Measurements from ENCODE around the gene REEP3.

Gene REEP3

GRCh38 chr10:63521416-63522276 lies 445 bp downstream of the REEP3 start (continued):
- TF ChIP-seq TSHZ1 (tag by site-specific recombination; IDR thresholded peaks at IDR 0.05; ENCODE audit: borderline replicate concordance), result no peak
- peak; percentile 56; the same call in 1 of the 2 replicates for TF ChIP-seq ZNF561 (tag by site-specific recombination; IDR thresholded peaks at IDR 0.05; ENCODE audit: borderline replicate concordance)
- TF ChIP-seq ZNF830 (tag by site-specific recombination; IDR thresholded peaks at IDR 0.05; ENCODE audit: low read depth), result no peak
- no peak for TF ChIP-seq ZNF488 (tag by site-specific recombination; IDR thresholded peaks at IDR 0.05)
- peak; percentile 58 for TF ChIP-seq ZNF660 (tag by site-specific recombination; IDR thresholded peaks at IDR 0.05)
- 0 out of 2 replicates have a peak, but pooled peaks have one; percentile 28 for TF ChIP-seq ZNF146 (tag by site-specific recombination; IDR thresholded peaks at IDR 0.05)
- TF ChIP-seq ZBTB20 (tag by site-specific recombination; IDR thresholded peaks at IDR 0.05), result peak; percentile 75; the same call in 1 of the 2 replicates
- no peak for TF ChIP-seq ZNF776 (tag by site-specific recombination; IDR thresholded peaks at IDR 0.05; ENCODE audit: borderline replicate concordance)
- TF ChIP-seq ZNF514 (tag by site-specific recombination; IDR thresholded peaks at IDR 0.05), result no peak
- TF ChIP-seq ZNF133 (tag by site-specific recombination; IDR thresholded peaks at IDR 0.05), result no peak
- no peak for TF ChIP-seq ZNF248 (tag by site-specific recombination; IDR thresholded peaks at IDR 0.05)
- TF ChIP-seq MYNN (tag by site-specific recombination; IDR thresholded peaks at IDR 0.05; ENCODE audit: borderline replicate concordance), result no peak
- no peak for TF ChIP-seq SP2 (tag by site-specific recombination; IDR thresholded peaks at IDR 0.05)
- TF ChIP-seq MZF1 (tag by site-specific recombination; IDR thresholded peaks at IDR 0.05; ENCODE audit: borderline replicate concordance), result peak; percentile 86
- TF ChIP-seq ZNF266 (tag by site-specific recombination; IDR thresholded peaks at IDR 0.05; ENCODE audit: low read depth), result no peak
- no peak; the same call in 1 of the 2 replicates for TF ChIP-seq GLIS2 (tag by site-specific recombination; IDR thresholded peaks at IDR 0.05)
- no peak for TF ChIP-seq ZNF280C (tag by site-specific recombination; IDR thresholded peaks at IDR 0.05)
- no peak for TF ChIP-seq ZNF843 (tag by site-specific recombination; IDR thresholded peaks at IDR 0.05)
- peak; percentile 25; the same call in 1 of the 2 replicates for TF ChIP-seq ZNF391 (tag by site-specific recombination; IDR thresholded peaks at IDR 0.05; ENCODE audit: borderline replicate concordance, low read depth)
- no peak for TF ChIP-seq ZBTB49 (tag by site-specific recombination; IDR thresholded peaks at IDR 0.05; ENCODE audit: low read depth)
- no peak for TF ChIP-seq ZNF354C (tag by site-specific recombination; IDR thresholded peaks at IDR 0.05; ENCODE audit: borderline replicate concordance, low read depth)
- no peak for TF ChIP-seq ZNF223 (tag by site-specific recombination; IDR thresholded peaks at IDR 0.05)
- no peak for TF ChIP-seq ZNF560 (tag by site-specific recombination; IDR thresholded peaks at IDR 0.05; ENCODE audit: borderline replicate concordance)
- no peak for TF ChIP-seq ZNF677 (tag by site-specific recombination; IDR thresholded peaks at IDR 0.05)
- TF ChIP-seq ZNF132 (tag by site-specific recombination; IDR thresholded peaks at IDR 0.05; ENCODE audit: borderline replicate concordance), result no peak
- 0 out of 2 replicates have a peak, but pooled peaks have one; percentile 75 for TF ChIP-seq ZNF24 (tag by site-specific recombination; IDR thresholded peaks at IDR 0.05)
- no peak for TF ChIP-seq ZNF214 (tag by site-specific recombination; IDR thresholded peaks at IDR 0.05; ENCODE audit: borderline replicate concordance)
- TF ChIP-seq ZNF311 (tag by site-specific recombination; IDR thresholded peaks at IDR 0.05; ENCODE audit: borderline replicate concordance), result no peak
- TF ChIP-seq GLIS1 (tag by site-specific recombination; IDR thresholded peaks at IDR 0.05), result no peak
